B cell (primary cell): ENCODE data around the gene LMO7. TPM values are rescaled to one million over a fixed set of nuclear protein-coding genes. Genes with fewer than 3 reads are reported as not detected.

Experiments used
- ATAC-seq: fragments of 200-7000 bp; cut with Tn5 transposase; one replicate; pipeline ENCODE4 v1.10.0; 2021; ENCODE audit warnings: low read depth, mild to moderate bottlenecking, moderate number of reproducible peaks, moderate library complexity
- CTCF ChIA-PET: fragments of 350-600 bp; sonication (Branson Sonifier 250); formaldehyde crosslinking; loops from one replicate; lab custom pipeline; 2021; ENCODE audit warnings: antibody characterized with exemption, inconsistent platforms; lab: Charles Lee
- POLR2A ChIA-PET: fragments of 350-600 bp; sonication (Branson Sonifier 250); formaldehyde crosslinking; loops from one replicate; lab custom pipeline; 2021; ENCODE audit warnings: antibody characterized with exemption; lab: Charles Lee
- DNase-seq: peaks from one replicate; pipeline ENCODE4 v3.0.0; 2013
- H2AFZ ChIP-seq: 2 replicates; pipeline ENCODE4 v1.6.1; 2012; ENCODE audit warnings: mild to moderate bottlenecking, low read depth, low read length; ENCODE audit not compliant: insufficient read depth, poor library complexity, severe bottlenecking
- H3K27ac ChIP-seq, 2 donors: 1 replicate in 1 of 2; 2 replicates in 1 of 2; pipeline ENCODE4 v1.5.1; 2012 to 2013; ENCODE audit warnings: low read length in 2 of 2, mild to moderate bottlenecking in 2 of 2, moderate library complexity in 1 of 2
- H3K27me3 ChIP-seq, 4 experiments: fragments of 200-600 bp in 1 of 4; sonication (generic) in 1 of 4; replicated peaks in 1 of 4; 1 replicate in 2 of 4; 2 replicates in 2 of 4; pipeline versions ENCODE4 v1.6.1 to v1.7.0; 2013 to 2016; ENCODE audit warnings: low read length in 3 of 4, mild to moderate bottlenecking in 2 of 4, mixed read lengths in 1 of 4, moderate library complexity in 1 of 4; ENCODE audit not compliant: insufficient read depth in 4 of 4, control insufficient read depth in 3 of 4; ENCODE audit errors: control extremely low read depth in 1 of 4
- H3K36me3 ChIP-seq, 2 experiments: replicated peaks in 1 of 2; 1 replicate in 1 of 2; 2 replicates in 1 of 2; pipeline versions ENCODE4 v1.6.1 to v1.7.1; 2013; ENCODE audit warnings: low read length in 1 of 2; ENCODE audit not compliant: insufficient read depth in 2 of 2, control insufficient read depth in 1 of 2; ENCODE audit errors: control extremely low read depth in 1 of 2, extremely low read depth in 1 of 2
- H3K4me1 ChIP-seq, 2 donors: fragments of 200-600 bp in 1 of 2; sonication (generic) in 1 of 2; 1 replicate in 1 of 2; 2 replicates in 1 of 2; pipeline versions ENCODE4 v1.5.1 to v1.6.1; 2013 to 2017; ENCODE audit warnings: low read length in 2 of 2; ENCODE audit not compliant: control insufficient read depth in 2 of 2, insufficient read depth in 2 of 2
- H3K4me2 ChIP-seq: replicated peaks from 2 replicates; pipeline ENCODE3; 2012; ENCODE audit warnings: mild to moderate bottlenecking, low read depth, low read length; ENCODE audit not compliant: poor library complexity, severe bottlenecking
- H3K4me3 ChIP-seq, 5 experiments: fragments of 200-600 bp in 1 of 5; sonication (generic) in 1 of 5; 1 replicate in 3 of 5; 2 replicates in 2 of 5; pipeline versions ENCODE4 v1.5.1 to v1.7.0; 2011 to 2016; ENCODE audit warnings: low read length in 4 of 5, mild to moderate bottlenecking in 4 of 5, low read depth in 2 of 5, control low read depth in 1 of 5, moderate library complexity in 1 of 5; ENCODE audit not compliant: insufficient read depth in 1 of 5; ENCODE audit errors: control extremely low read depth in 1 of 5, extremely low read depth in 1 of 5
- H3K79me2 ChIP-seq: fragments of 200-600 bp; sonication (generic); one replicate; pipeline ENCODE4 v1.6.0; 2016; ENCODE audit warnings: low read length; ENCODE audit not compliant: control insufficient read depth, insufficient read depth
- H3K9ac ChIP-seq: fragments of 200-600 bp; sonication (generic); 2 replicates; pipeline ENCODE4 v1.6.1; 2017; ENCODE audit warnings: mild to moderate bottlenecking, low read length, moderate library complexity
- H3K9me3 ChIP-seq, 3 donors: one replicate each; pipeline versions ENCODE4 v1.6.1 to v1.7.1; 2013; ENCODE audit warnings: low read length in 2 of 3; ENCODE audit not compliant: control insufficient read depth in 2 of 3, insufficient read depth in 1 of 3; ENCODE audit errors: control extremely low read depth in 1 of 3
- H4K20me1 ChIP-seq: 2 replicates; pipeline ENCODE4 v1.6.0; 2012; ENCODE audit warnings: mild to moderate bottlenecking, low read length; ENCODE audit not compliant: insufficient read depth, control insufficient read depth, poor library complexity, severe bottlenecking
- H3K27ac Mint-ChIP-seq: one replicate; pipeline ENCODE4 v1.8.0; 2021; ENCODE audit warnings: mixed read lengths
- H3K27me3 Mint-ChIP-seq: one replicate; pipeline ENCODE4 v1.8.0; 2021; ENCODE audit warnings: mixed read lengths
- H3K4me1 Mint-ChIP-seq: one replicate; pipeline ENCODE4 v1.8.0; 2021; ENCODE audit warnings: mixed read lengths
- H3K4me3 Mint-ChIP-seq: one replicate; pipeline ENCODE4 v1.8.0; 2021; ENCODE audit warnings: mixed read lengths
- H3K9me3 Mint-ChIP-seq: one replicate; pipeline ENCODE4 v1.8.0; 2022; ENCODE audit warnings: mixed read lengths; ENCODE audit not compliant: insufficient read depth
- EZH2 ChIP-seq: IDR thresholded peaks from 2 replicates; pipeline ENCODE4 v1.6.1; 2012; ENCODE audit warnings: borderline replicate concordance, low read depth, mild to moderate bottlenecking, moderate library complexity, low read length; ENCODE audit not compliant: insufficient read depth, poor library complexity, severe bottlenecking
- WGBS: methylation state at CpG from one replicate; pipeline ENCODE4 v1.1.5; 2013; ENCODE audit warnings: missing lambda C conversion rate; ENCODE audit not compliant: insufficient coverage; 5-methylcytosine and 5-hydroxymethylcytosine counted together
- intact Hi-C: fragments of 100-400 bp; cut with micrococcal nuclease; formaldehyde crosslinking; loops from one replicate; pipeline ENCODE4 v1.10.0; 2022
- polyA plus RNA-seq: library from polyadenylated mRNA; depleted of rRNA; stranded (reverse); fragments of >200 nt; gene quantifications from 2 replicates; pipeline ENCODE4 v1.2.3, GENCODE V29; 2012
- total RNA-seq, 2 donors: library from RNA; stranded (reverse); fragments of 120-200 nt in 1 of 2; gene quantifications; 1 replicate in 1 of 2; 2 replicates in 1 of 2; pipeline versions ENCODE4 v1.2.3 to v1.2.4, GENCODE V29; 2013 to 2022
- TF ChIP-seq, protein P1 (sequence below): fragments of 200-600 bp; IDR thresholded peaks from one replicate; pipeline ENCODE4 v1.8.0; 2022; ENCODE audit warnings: antibody characterized with exemption, mild to moderate bottlenecking

Gene LMO7
- total and polyA plus RNA-seq, 2 donors (not counting 1 experiment from before 2014, with no cell fraction given): 7.8 to 17.4 TPM

- Mint-ChIP-seq H3K4me1 (no peaks in the 10 kb centered on the region), H3K27ac (no peak overlapping the region), H3K9me3 (no peaks in the 10 kb centered on the region), H3K4me3 (no peak overlapping the region), H3K27me3 (no peaks in the 10 kb centered on the region)
- H3K4me3 ChIP-seq: no peak overlapping the region
- no peak overlapping the region for H3K9ac ChIP-seq
- H2AFZ ChIP-seq: no peak overlapping the region
- DNase-seq: no peak
- no peaks in the 10 kb centered on the region for H3K4me1 ChIP-seq
- no peak overlapping the region for H3K27ac ChIP-seq
- WGBS: 100% methylated on average over 3 of the region's 3 CpGs
- ChIA-PET POLR2A (no interaction called here), CTCF (interaction anchor here (0.9 kb wide), 1 partner anchor 40 kb away, joined by 4 read pairs; no protein-coding TSS in a partner anchor)
- no peaks in the 10 kb centered on the region for H3K79me2 ChIP-seq
- TF ChIP-seq EZH2: no peak
- TF ChIP-seq, protein P1, sequence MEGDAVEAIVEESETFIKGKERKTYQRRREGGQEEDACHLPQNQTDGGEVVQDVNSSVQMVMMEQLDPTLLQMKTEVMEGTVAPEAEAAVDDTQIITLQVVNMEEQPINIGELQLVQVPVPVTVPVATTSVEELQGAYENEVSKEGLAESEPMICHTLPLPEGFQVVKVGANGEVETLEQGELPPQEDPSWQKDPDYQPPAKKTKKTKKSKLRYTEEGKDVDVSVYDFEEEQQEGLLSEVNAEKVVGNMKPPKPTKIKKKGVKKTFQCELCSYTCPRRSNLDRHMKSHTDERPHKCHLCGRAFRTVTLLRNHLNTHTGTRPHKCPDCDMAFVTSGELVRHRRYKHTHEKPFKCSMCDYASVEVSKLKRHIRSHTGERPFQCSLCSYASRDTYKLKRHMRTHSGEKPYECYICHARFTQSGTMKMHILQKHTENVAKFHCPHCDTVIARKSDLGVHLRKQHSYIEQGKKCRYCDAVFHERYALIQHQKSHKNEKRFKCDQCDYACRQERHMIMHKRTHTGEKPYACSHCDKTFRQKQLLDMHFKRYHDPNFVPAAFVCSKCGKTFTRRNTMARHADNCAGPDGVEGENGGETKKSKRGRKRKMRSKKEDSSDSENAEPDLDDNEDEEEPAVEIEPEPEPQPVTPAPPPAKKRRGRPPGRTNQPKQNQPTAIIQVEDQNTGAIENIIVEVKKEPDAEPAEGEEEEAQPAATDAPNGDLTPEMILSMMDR: no peak
- H3K36me3 ChIP-seq: no peaks in the 10 kb centered on the region
- no peak for ATAC-seq
- no peak overlapping the region for H3K4me2 ChIP-seq
- no peaks in the 10 kb centered on the region for H3K9me3 ChIP-seq
- H4K20me1 ChIP-seq: no peaks in the 10 kb centered on the region
- H3K27me3 ChIP-seq: no peaks in the 10 kb centered on the region
- intact Hi-C loops: no loop called here
Measured at GRCh38 chr13:75736173-75736572, 100.0 kb downstream of the LMO7 start.

GRCh38 chr13:75738841-75739240 is 102.7 kb downstream of the LMO7 start:
- Histone ChIP-seq H3K27ac (no peak overlapping the region), H3K4me3 (no peak overlapping the region), H3K9me3 (no peaks in the 10 kb centered on the region), H3K27me3 (no peaks in the 10 kb centered on the region), H3K4me1 (no peaks in the 10 kb centered on the region), H3K9ac (no peak overlapping the region), H3K36me3 (no peaks in the 10 kb centered on the region), H3K4me2 (no peak overlapping the region), H4K20me1 (no peaks in the 10 kb centered on the region), H2AFZ (no peak overlapping the region), H3K79me2 (no peaks in the 10 kb centered on the region)
- CTCF ChIA-PET: interaction anchor here (1.0 to 1.5 kb wide), 2 partner anchors 22 to 43 kb away, joined by 3 to 4 read pairs; no protein-coding TSS in a partner anchor
- Mint-ChIP-seq H3K27me3 (no peaks in the 10 kb centered on the region), H3K27ac (no peak overlapping the region), H3K4me1 (no peaks in the 10 kb centered on the region), H3K4me3 (no peak overlapping the region), H3K9me3 (peaks cover 6% of the 10 kb centered on the region)
- intact Hi-C loops: no loop called here
- no peak for TF ChIP-seq EZH2
- TF ChIP-seq, protein P1: no peak
- 80% methylated on average over 1 of the region's 1 CpG for WGBS
- POLR2A ChIA-PET: no interaction called here
- DNase-seq (no peak), ATAC-seq (no peak)
